Immature natural killer cell (primary cell): ENCODE data around the gene CHRNA7. TPM values are rescaled to one million over a fixed set of nuclear protein-coding genes. Genes with fewer than 3 reads are reported as not detected.

Experiments used
- DNase-seq, 3 donors: peaks; one replicate each; pipeline ENCODE4 v3.0.0; 2022; ENCODE audit warnings: mixed read lengths in 1 of 3
- H3K27ac Mint-ChIP-seq, 6 donors: one replicate each; pipeline ENCODE4 v1.8.0; 2020; ENCODE audit warnings: mixed read lengths in 6 of 6, mild to moderate bottlenecking in 5 of 6, inconsistent platforms in 4 of 6, moderate library complexity in 3 of 6
- H3K27me3 Mint-ChIP-seq, 3 donors: one replicate each; pipeline ENCODE4 v1.8.0; 2020 to 2021; ENCODE audit warnings: low read depth in 3 of 3, mild to moderate bottlenecking in 3 of 3, mixed read lengths in 3 of 3, moderate library complexity in 3 of 3, inconsistent platforms in 1 of 3
- H3K36me3 Mint-ChIP-seq, 3 donors: one replicate each; pipeline ENCODE4 v1.8.0; 2020; ENCODE audit warnings: mixed read lengths in 3 of 3, inconsistent platforms in 2 of 3, mild to moderate bottlenecking in 2 of 3
- H3K4me1 Mint-ChIP-seq, 2 donors: one replicate each; pipeline ENCODE4 v1.8.0; 2020; ENCODE audit warnings: inconsistent platforms in 2 of 2, mild to moderate bottlenecking in 2 of 2, mixed read lengths in 2 of 2, moderate library complexity in 1 of 2
- H3K4me3 Mint-ChIP-seq, 5 donors: one replicate each; pipeline ENCODE4 v1.8.0; 2020; ENCODE audit warnings: mild to moderate bottlenecking in 5 of 5, mixed read lengths in 5 of 5, inconsistent platforms in 3 of 5, moderate library complexity in 3 of 5
- H3K9me3 Mint-ChIP-seq, 6 donors: one replicate each; pipeline ENCODE4 v1.8.0; 2020; ENCODE audit warnings: mild to moderate bottlenecking in 6 of 6, mixed read lengths in 6 of 6, inconsistent platforms in 4 of 6, moderate library complexity in 3 of 6
- polyA plus RNA-seq, 3 donors: library from polyadenylated mRNA; unstranded; fragments of 300-500 nt; fragmentation: Illumina TruSeq; gene quantifications; one replicate each; pipeline ENCODE4 v1.2.3, GENCODE V29; 2021

Gene CHRNA7
- polyA plus RNA-seq = under 1 TPM in 2 of 3 donors, not detected in 1; 0.06 to 0.91 TPM

DNA sequence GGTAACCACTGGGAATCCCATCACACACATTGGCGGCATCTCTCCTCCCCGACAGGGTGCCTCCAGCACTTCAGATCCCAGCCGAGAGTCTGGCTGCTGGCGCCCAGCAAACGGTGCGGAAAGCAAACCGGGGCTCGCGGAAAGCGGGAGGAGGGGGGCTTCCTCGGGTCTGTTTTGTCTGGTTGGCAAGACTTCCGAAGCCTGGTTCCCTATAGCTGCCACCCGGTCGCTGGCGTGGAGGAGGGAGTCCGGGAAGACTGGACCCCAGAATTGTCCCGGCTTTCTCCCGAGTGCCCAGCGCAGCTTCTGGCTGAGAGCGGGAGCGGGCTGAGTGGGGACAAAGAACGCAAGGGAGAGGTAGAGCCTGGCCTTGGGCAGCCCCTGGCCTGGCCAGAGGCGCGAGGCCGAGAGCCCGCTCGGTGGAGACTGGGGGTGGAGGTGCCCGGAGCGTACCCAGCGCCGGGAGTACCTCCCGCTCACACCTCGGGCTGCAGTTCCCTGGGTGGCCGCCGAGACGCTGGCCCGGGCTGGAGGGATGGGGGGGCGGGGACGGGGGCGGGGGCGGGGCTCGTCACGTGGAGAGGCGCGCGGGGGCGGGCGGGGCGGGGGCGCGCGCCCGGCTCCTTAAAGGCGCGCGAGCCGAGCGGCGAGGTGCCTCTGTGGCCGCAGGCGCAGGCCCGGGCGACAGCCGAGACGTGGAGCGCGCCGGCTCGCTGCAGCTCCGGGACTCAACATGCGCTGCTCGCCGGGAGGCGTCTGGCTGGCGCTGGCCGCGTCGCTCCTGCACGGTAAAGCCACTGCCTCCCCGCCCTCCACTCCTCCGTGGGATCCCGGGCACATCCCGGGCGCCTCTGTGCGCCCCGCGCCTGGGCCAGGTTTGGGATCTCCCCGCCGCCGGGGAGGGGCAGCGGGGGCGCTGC lies at the start of gene CHRNA7:
CHRNA7 (plus strand) TSS at position 654 of the 920 bp plus-strand sequence; CDS start at position 734, 80 bp downstream.
- Mint-ChIP-seq H3K36me3 (no peaks in the 10 kb centered on the region), H3K4me1 (peaks cover 8% of the 10 kb centered on the region in 2 donors), H3K9me3 (peaks cover 0 to 3% (median 0%) of the 10 kb centered on the region in 6 donors), H3K27me3 (peaks cover 10 to 18% (median 12%) of the 10 kb centered on the region in 3 donors), H3K4me3 (peak within 1 kb of the TSS; percentile 6 to 67 (median 58)), H3K27ac (no peak within 1 kb of the TSS)
- DNase-seq = peak in 1 of 3 donors; percentile 9

GRCh38 chr15:31985607-31986006 lies 44.7 kb upstream of the CHRNA7 start:
- Mint-ChIP-seq H3K4me3 (no peak overlapping the region), H3K4me1 (no peaks in the 10 kb centered on the region), H3K9me3 (no peaks in the 10 kb centered on the region), H3K36me3 (no peaks in the 10 kb centered on the region), H3K27me3 (peaks cover 0 to 13% (median 3%) of the 10 kb centered on the region in 3 donors), H3K27ac (no peak overlapping the region)
- DNase-seq = no peak

- H3K4me3 Mint-ChIP-seq = no peak overlapping the region
Observed at GRCh38 chr15:31993062-31993461, 37.3 kb upstream of the CHRNA7 start.

DNA sequence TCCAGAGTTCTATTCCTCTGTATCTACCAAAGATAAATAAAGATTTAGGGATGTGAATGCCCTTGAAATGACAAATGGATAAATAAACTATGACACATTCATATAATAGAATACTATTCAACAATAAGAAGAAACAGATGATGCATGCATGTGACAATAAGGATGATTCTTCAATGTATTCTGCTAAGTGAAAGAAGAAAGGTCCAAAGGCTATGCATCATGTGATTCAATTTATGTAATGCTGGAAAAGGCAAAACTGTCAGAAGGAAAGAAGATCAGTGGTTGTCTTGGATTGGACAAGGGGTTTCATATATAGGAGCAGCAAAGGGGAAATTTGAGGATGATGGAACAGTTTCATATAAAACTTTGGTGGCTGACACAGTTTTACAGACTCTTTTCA lies 32.6 kb upstream of the CHRNA7 start:
- no peak overlapping the region for H3K27ac Mint-ChIP-seq
- no peaks in the 10 kb centered on the region for H3K9me3 Mint-ChIP-seq
- H3K36me3 Mint-ChIP-seq = no peaks in the 10 kb centered on the region
- no peak for DNase-seq
- H3K4me3 Mint-ChIP-seq = no peak overlapping the region
- peaks cover 3 to 9% (median 7%) of the 10 kb centered on the region in 3 donors for H3K27me3 Mint-ChIP-seq
- H3K4me1 Mint-ChIP-seq = no peaks in the 10 kb centered on the region

More at GRCh38 chr15:31993062-31993461, 37.3 kb upstream of the CHRNA7 start:
- Mint-ChIP-seq H3K36me3 (no peaks in the 10 kb centered on the region), H3K27me3 (peaks cover 0 to 13% (median 3%) of the 10 kb centered on the region in 3 donors), H3K4me1 (no peaks in the 10 kb centered on the region), H3K9me3 (no peaks in the 10 kb centered on the region), H3K27ac (no peak overlapping the region)
- no peak for DNase-seq

- Mint-ChIP-seq H3K4me1 (no peaks in the 10 kb centered on the region), H3K27ac (no peak overlapping the region), H3K27me3 (peaks cover 9 to 13% (median 12%) of the 10 kb centered on the region in 3 donors), H3K36me3 (peaks cover 0 to 4% (median 0%) of the 10 kb centered on the region in 3 donors), H3K9me3 (no peaks in the 10 kb centered on the region), H3K4me3 (no peak overlapping the region)
- no peak for DNase-seq
Observed at GRCh38 chr15:32003558-32003957, 26.8 kb upstream of the CHRNA7 start.

- Mint-ChIP-seq H3K27ac (no peak overlapping the region), H3K36me3 (peaks cover 0 to 4% (median 0%) of the 10 kb centered on the region in 3 donors), H3K9me3 (no peaks in the 10 kb centered on the region), H3K4me1 (no peaks in the 10 kb centered on the region), H3K4me3 (no peak overlapping the region), H3K27me3 (peaks cover 9 to 13% (median 11%) of the 10 kb centered on the region in 3 donors)
- no peak for DNase-seq
Observed at GRCh38 chr15:32004249-32004648, 26.1 kb upstream of the CHRNA7 start.

- H3K27me3 Mint-ChIP-seq = peaks cover 6 to 12% (median 10%) of the 10 kb centered on the region in 3 donors
- H3K27ac Mint-ChIP-seq = no peak overlapping the region
- H3K4me1 Mint-ChIP-seq = no peaks in the 10 kb centered on the region
- H3K36me3 Mint-ChIP-seq = peaks cover 0 to 4% (median 0%) of the 10 kb centered on the region in 3 donors
- no peak for DNase-seq
- no peaks in the 10 kb centered on the region for H3K9me3 Mint-ChIP-seq
- no peak overlapping the region for H3K4me3 Mint-ChIP-seq
Observed at GRCh38 chr15:32007355-32007960, 22.9 kb upstream of the CHRNA7 start.

DNA sequence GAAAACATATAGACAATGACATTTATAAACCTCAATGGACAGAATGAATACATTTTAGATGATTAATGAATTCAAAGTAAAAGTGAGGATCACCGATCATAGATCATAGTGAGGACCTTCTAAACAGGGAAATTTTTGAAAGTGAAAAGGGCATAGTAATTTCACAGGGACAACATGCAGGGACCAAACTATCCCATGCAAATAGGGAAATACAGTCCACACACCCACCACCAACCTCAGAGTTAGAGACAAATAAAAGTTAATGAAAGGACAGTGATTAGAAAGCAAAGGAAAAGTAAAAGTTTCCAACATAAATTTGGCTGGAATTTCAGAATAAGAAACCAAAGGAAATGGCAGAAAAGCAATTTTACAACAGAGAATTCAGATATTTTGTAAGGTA lies 15.4 kb upstream of the CHRNA7 start:
- H3K9me3 Mint-ChIP-seq = peaks cover 0 to 3% (median 0%) of the 10 kb centered on the region in 6 donors
- H3K4me3 Mint-ChIP-seq = no peak overlapping the region
- H3K27me3 Mint-ChIP-seq = peaks cover 0 to 16% (median 2%) of the 10 kb centered on the region in 3 donors
- H3K36me3 Mint-ChIP-seq = no peaks in the 10 kb centered on the region
- no peaks in the 10 kb centered on the region for H3K4me1 Mint-ChIP-seq
- H3K27ac Mint-ChIP-seq = no peak overlapping the region
- DNase-seq = no peak

- DNase-seq = no peak
- Mint-ChIP-seq H3K27ac (no peak overlapping the region), H3K27me3 (peaks cover 0 to 7% (median 0%) of the 10 kb centered on the region in 3 donors), H3K4me3 (no peak overlapping the region), H3K36me3 (no peaks in the 10 kb centered on the region), H3K4me1 (no peaks in the 10 kb centered on the region), H3K9me3 (no peaks in the 10 kb centered on the region)
Observed at GRCh38 chr15:32020156-32020555, 10.2 kb upstream of the CHRNA7 start.

- Mint-ChIP-seq H3K4me1 (peaks cover 8% of the 10 kb centered on the region in 2 donors), H3K9me3 (no peaks in the 10 kb centered on the region), H3K4me3 (no peak overlapping the region), H3K27ac (no peak overlapping the region), H3K27me3 (peaks cover 10 to 18% (median 12%) of the 10 kb centered on the region in 3 donors), H3K36me3 (no peaks in the 10 kb centered on the region)
- DNase-seq = no peak
Observed at GRCh38 chr15:32028921-32029320, 1.4 kb upstream of the CHRNA7 start.

GRCh38 chr15:32029409-32029861 lies 880 bp upstream of the CHRNA7 start:
- DNase-seq = no peak
- no peak overlapping the region for H3K27ac Mint-ChIP-seq
- H3K4me1 Mint-ChIP-seq = peaks cover 8% of the 10 kb centered on the region in 2 donors
- H3K4me3 Mint-ChIP-seq = peak overlapping the region in 2 of 5 donors; percentile 31 to 67
- H3K36me3 Mint-ChIP-seq = no peaks in the 10 kb centered on the region
- peaks cover 10 to 18% (median 12%) of the 10 kb centered on the region in 3 donors for H3K27me3 Mint-ChIP-seq
- H3K9me3 Mint-ChIP-seq = no peaks in the 10 kb centered on the region

DNA sequence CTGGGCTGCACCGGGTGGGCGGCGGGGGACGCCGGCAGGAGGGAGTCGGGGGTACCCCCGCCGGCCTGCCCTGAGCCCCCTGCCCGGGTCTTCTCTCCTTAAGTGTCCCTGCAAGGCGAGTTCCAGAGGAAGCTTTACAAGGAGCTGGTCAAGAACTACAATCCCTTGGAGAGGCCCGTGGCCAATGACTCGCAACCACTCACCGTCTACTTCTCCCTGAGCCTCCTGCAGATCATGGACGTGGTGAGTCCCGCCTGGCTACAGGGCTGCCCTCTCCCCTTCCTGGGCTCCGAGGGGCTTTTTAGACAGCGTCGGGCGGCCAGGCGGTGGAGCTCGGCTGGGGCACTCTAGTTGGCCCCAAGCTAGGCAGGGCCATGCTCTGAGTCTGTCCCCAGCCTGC lies 480 bp downstream of the CHRNA7 start:
- H3K36me3 Mint-ChIP-seq = no peaks in the 10 kb centered on the region
- H3K27me3 Mint-ChIP-seq = peaks cover 10 to 18% (median 12%) of the 10 kb centered on the region in 3 donors
- H3K4me1 Mint-ChIP-seq = peaks cover 8% of the 10 kb centered on the region in 2 donors
- H3K4me3 Mint-ChIP-seq = peak overlapping the region in 4 of 5 donors; percentile 44 to 62 (median 56)
- no peak for DNase-seq
- no peak overlapping the region for H3K27ac Mint-ChIP-seq
- peaks cover 0 to 3% (median 0%) of the 10 kb centered on the region in 6 donors for H3K9me3 Mint-ChIP-seq

DNA sequence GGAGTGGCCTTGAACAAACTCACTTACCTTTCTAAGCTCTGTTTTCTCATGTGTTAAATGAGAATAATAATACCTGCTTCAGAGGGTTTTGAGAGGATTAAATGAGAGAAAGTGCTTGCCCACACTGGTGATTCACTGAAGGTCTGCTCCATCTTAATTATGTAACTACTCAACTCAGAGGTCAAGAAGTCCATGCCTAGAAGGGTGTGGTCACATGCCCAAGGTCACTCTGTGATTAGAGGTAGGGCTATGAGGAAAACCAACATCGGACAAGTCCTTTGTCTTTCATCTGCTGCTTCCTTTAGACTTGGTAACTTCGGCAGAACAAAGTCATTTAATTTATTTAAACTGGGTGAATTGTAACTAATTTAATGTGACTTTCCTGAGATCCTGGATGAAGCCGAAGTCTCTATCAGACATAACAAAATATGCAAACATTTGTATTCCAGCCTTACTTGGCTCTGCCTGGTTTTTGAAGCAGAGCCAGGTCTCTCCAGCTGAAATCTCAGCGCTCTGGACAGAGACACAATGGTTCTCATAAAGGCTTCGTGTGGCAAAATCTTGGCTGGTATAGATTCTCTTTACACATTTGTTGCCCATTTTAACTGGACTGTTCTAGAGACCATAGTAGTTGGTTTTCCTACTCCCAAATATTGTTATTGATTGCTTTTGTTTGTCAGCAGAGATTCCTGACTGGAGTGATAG lies 3.0 kb downstream of the CHRNA7 start:
- peaks cover 8% of the 10 kb centered on the region in 2 donors for H3K4me1 Mint-ChIP-seq
- H3K9me3 Mint-ChIP-seq = peaks cover 0 to 3% (median 0%) of the 10 kb centered on the region in 6 donors
- H3K4me3 Mint-ChIP-seq = no peak overlapping the region
- peaks cover 7 to 16% (median 7%) of the 10 kb centered on the region in 3 donors for H3K27me3 Mint-ChIP-seq
- H3K27ac Mint-ChIP-seq = no peak overlapping the region
- no peak for DNase-seq
- no peaks in the 10 kb centered on the region for H3K36me3 Mint-ChIP-seq
